NB4 (cell line): ENCODE measurements around the gene TCF4.

Experiments used
- CTCF ChIP-seq: IDR thresholded peaks from one replicate; pipeline ENCODE4 v1.5.1; 2012; ENCODE audit warnings: low read depth, low read length
- POLR2A ChIP-seq: IDR thresholded peaks from 2 replicates; pipeline ENCODE4 v1.6.1; 2011; ENCODE audit warnings: mild to moderate bottlenecking; ENCODE audit not compliant: insufficient read length; ENCODE audit errors: extremely low read depth

GRCh38 chr18:55414475-55414874 is 173.5 kb downstream of the TCF4 start:
- TF ChIP-seq POLR2A (no peak), CTCF (no peak)
